GM12874 (cell line): ENCODE results near the gene UBTF.

Experiments
- TF ChIP-seq, protein P1 (sequence below): IDR thresholded peaks from 2 replicates; pipeline ENCODE4 v1.5.1; 2011; ENCODE audit warnings: low read depth, mild to moderate bottlenecking, control low read depth, low read length, moderate library complexity; ENCODE audit not compliant: insufficient read depth

Gene UBTF, protein sequence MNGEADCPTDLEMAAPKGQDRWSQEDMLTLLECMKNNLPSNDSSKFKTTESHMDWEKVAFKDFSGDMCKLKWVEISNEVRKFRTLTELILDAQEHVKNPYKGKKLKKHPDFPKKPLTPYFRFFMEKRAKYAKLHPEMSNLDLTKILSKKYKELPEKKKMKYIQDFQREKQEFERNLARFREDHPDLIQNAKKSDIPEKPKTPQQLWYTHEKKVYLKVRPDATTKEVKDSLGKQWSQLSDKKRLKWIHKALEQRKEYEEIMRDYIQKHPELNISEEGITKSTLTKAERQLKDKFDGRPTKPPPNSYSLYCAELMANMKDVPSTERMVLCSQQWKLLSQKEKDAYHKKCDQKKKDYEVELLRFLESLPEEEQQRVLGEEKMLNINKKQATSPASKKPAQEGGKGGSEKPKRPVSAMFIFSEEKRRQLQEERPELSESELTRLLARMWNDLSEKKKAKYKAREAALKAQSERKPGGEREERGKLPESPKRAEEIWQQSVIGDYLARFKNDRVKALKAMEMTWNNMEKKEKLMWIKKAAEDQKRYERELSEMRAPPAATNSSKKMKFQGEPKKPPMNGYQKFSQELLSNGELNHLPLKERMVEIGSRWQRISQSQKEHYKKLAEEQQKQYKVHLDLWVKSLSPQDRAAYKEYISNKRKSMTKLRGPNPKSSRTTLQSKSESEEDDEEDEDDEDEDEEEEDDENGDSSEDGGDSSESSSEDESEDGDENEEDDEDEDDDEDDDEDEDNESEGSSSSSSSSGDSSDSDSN

DNA sequence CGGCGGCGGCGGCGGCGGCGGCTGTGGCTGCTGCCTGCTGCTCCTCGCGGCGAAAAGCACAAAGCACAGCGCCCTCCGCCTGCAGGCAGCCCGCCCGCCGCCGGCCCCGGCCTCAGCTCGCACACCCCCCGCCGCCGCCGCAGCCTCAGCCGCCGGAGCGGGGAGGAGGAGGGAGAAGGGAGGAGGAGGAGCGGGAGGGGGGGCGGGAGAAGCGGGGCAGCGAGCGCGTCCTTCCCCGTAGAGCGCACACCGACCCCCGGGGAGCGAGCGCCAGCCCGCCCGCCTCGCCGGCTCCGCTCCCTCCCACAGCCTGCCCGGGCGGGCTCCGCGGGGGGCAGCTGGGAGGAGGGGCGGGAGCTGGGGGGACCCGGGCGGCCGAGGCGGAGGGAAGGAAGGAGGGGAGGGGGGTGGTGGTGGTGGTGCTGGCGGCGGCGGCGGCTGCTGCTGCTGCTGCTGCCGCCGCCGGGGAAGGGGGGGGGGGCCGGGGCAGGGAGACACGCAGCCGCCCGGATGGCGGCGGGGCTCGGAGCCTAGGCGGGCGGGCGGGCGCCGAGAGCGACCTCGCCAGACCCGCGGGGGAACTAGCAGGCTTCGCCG, at the start of gene UBTF:
Gene UBTF, minus strand, starts transcription at position 60 of the 597 bp plus-strand sequence. CDS start 1,446 bp downstream, outside the sequence.
- TF ChIP-seq, protein P1, sequence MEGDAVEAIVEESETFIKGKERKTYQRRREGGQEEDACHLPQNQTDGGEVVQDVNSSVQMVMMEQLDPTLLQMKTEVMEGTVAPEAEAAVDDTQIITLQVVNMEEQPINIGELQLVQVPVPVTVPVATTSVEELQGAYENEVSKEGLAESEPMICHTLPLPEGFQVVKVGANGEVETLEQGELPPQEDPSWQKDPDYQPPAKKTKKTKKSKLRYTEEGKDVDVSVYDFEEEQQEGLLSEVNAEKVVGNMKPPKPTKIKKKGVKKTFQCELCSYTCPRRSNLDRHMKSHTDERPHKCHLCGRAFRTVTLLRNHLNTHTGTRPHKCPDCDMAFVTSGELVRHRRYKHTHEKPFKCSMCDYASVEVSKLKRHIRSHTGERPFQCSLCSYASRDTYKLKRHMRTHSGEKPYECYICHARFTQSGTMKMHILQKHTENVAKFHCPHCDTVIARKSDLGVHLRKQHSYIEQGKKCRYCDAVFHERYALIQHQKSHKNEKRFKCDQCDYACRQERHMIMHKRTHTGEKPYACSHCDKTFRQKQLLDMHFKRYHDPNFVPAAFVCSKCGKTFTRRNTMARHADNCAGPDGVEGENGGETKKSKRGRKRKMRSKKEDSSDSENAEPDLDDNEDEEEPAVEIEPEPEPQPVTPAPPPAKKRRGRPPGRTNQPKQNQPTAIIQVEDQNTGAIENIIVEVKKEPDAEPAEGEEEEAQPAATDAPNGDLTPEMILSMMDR = no peak

DNA sequence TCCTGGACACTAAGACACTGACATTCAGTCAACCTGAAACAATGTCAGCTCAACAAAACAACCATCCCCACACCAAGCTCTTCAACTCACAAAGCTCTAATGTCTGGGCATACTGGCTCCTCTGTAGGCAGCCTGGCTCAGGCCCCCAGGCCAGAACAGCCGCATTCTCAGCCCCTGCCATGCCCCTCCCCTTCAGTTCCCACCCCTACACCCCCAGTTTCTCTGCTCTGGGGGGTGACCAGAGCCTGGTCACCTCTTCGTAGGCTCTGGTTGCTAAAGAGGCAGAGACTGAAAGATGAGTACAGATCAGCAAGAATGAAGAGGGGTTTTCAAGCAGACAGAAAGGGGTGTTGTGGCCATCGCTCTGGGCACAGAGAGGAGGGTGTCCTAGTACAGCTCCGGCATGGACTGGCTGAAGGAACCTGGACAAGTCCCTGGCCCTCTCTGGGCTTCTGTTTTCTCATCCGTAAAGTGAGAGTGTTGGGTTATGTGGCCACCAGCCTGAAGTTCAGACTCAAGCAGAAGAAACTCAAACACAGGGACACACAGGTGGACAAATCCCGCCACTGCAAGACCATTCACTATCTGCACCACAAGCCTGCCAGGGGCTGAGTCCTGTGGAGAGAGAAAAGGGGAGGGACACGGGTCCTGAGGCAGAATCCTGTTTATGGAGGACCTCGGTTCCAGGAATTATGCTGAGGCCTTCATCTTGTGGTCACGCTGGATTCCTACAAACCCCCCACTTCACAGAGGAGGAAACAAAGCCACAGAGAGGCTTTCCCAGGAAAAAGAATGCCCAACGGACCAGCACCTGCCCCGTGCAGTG, 49.4 kb upstream of the UBTF start:
- TF ChIP-seq, protein P1 = no peak

- TF ChIP-seq, protein P1 = no peak
Observed at GRCh38 chr17:44267818-44268490, 48.5 kb upstream of the UBTF start, which contains the start of gene SLC4A1. Gene SLC4A1 (minus strand): TSS chr17:44268135. CDS start chr17:44262866, 5,269 bp downstream.

- TF ChIP-seq, protein P1 = no peak
Observed at GRCh38 chr17:44267165-44267455, 47.6 kb upstream of the UBTF start.

DNA sequence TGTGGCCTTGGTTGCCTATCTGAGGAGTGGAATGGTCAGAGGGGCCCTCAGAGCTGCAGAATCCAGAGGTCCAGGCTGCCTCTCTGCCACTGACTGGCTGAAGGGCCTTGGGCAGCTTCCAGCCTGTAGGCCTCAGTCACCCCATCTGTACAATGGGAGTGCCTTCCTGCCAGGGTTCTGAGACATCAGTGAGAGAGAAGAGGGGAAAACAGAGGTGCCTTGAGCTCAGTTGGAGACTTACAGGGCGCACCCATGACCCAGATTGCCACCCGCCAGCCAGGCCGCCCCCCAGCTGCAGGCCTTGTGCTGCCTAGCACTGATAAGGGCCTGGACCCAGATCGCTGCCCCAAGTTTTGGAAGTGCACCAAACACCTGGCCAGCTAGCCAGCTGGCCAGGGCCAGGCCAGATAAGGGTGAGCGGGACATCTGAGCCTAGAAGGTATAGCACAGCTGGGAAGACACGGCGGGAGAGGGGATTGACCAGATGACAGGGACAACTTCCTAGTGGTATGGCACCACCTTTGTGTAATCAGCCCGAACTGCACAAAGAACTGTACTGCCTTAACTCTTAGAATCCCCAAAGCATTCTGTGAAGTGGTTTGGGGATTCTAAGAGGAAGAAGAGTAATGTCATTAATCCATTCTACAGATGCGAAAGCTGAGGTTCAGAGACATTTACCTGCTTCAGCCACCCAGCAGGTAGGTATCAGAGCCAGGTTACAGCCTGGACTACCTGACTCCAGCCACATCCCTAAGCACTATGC, 47.1 kb upstream of the UBTF start:
- TF ChIP-seq, protein P1 = no peak

- TF ChIP-seq, protein P1 = no peak
Observed at GRCh38 chr17:44263345-44263902, 43.9 kb upstream of the UBTF start.
